ENCODE data around the gene ENO4. TPM values are rescaled to one million over a fixed set of nuclear protein-coding genes. Genes with fewer than 3 reads are reported as not detected.

The ENO4 gene
- total RNA-seq, result 0.39 TPM

GRCh38 chr10:116849248-116850057, at the start of gene ENO4:
Gene ENO4, plus strand, starts transcription at chr10:116849499. Its CDS starts 68 bp downstream, at chr10:116849567.
- peak; percentile 88 for DNase-seq

GRCh38 chr10:116800286-116800929, 48.9 kb upstream of the ENO4 start:
- DNase-seq, result no peak

- no peak for DNase-seq
Measured at GRCh38 chr10:116801658-116802057, 47.6 kb upstream of the ENO4 start.

- DNase-seq, result no peak
Measured at GRCh38 chr10:116802474-116802873, 46.8 kb upstream of the ENO4 start.

GRCh38 chr10:116802876-116803275, 46.4 kb upstream of the ENO4 start:
- DNase-seq, result no peak

- DNase-seq, result no peak
Measured at GRCh38 chr10:116803451-116804249, 45.6 kb upstream of the ENO4 start.

GRCh38 chr10:116808706-116809105, 40.6 kb upstream of the ENO4 start:
- no peak for DNase-seq

- DNase-seq, result no peak
Measured at GRCh38 chr10:116809483-116810119, 39.7 kb upstream of the ENO4 start.

- DNase-seq, result no peak
Measured at GRCh38 chr10:116810120-116810500, 39.2 kb upstream of the ENO4 start.

- no peak for DNase-seq
Measured at GRCh38 chr10:116810895-116811294, 38.4 kb upstream of the ENO4 start.

- DNase-seq, result no peak
Measured at GRCh38 chr10:116811691-116812090, 37.6 kb upstream of the ENO4 start.

GRCh38 chr10:116815641-116816415, 33.5 kb upstream of the ENO4 start:
- no peak for DNase-seq

GRCh38 chr10:116817178-116817577, 32.1 kb upstream of the ENO4 start:
- no peak for DNase-seq

GRCh38 chr10:116817780-116818343, 31.4 kb upstream of the ENO4 start:
- no peak for DNase-seq

- DNase-seq, result no peak
Measured at GRCh38 chr10:116819999-116820677, 29.2 kb upstream of the ENO4 start.

- no peak for DNase-seq
Measured at GRCh38 chr10:116825901-116826300, 23.4 kb upstream of the ENO4 start.

GRCh38 chr10:116826803-116827202, 22.5 kb upstream of the ENO4 start:
- no peak for DNase-seq

GRCh38 chr10:116827214-116827671, 22.1 kb upstream of the ENO4 start:
- no peak for DNase-seq

GRCh38 chr10:116828116-116828515, 21.2 kb upstream of the ENO4 start:
- DNase-seq, result no peak

- no peak for DNase-seq
Measured at GRCh38 chr10:116829711-116830110, 19.6 kb upstream of the ENO4 start.

- DNase-seq, result no peak
Measured at GRCh38 chr10:116831086-116831485, 18.2 kb upstream of the ENO4 start.
